Lower leg skin (tissue), 4 donors: Measurements from ENCODE around the gene ADCY7. TPM values are rescaled to one million over a fixed set of nuclear protein-coding genes. Genes with fewer than 3 reads are reported as not detected.

Experiments used
- DNase-seq, 2 donors: peaks; one replicate each; pipeline ENCODE4 v3.0.0-alpha.2; 2019; ENCODE audit warnings: low spot score in 2 of 2
- H3K4me3 ChIP-seq: fragments of 200-600 bp; sonication (generic); 2 replicates; pipeline ENCODE4 v1.5.1; 2017; ENCODE audit warnings: mild to moderate bottlenecking, low read depth; ENCODE audit not compliant: poor library complexity, severe bottlenecking
- CTCF ChIP-seq, 3 donors: fragments of 450-650 bp; IDR thresholded peaks; one replicate each; pipeline ENCODE4 v1.5.1; 2016; ENCODE audit warnings: antibody characterized with exemption in 3 of 3, mild to moderate bottlenecking in 3 of 3, moderate library complexity in 2 of 3
- POLR2A ChIP-seq, 2 donors: fragments of 450-650 bp; IDR thresholded peaks; one replicate each; pipeline ENCODE4 v1.6.1; 2016 to 2017; ENCODE audit warnings: antibody characterized with exemption in 2 of 2, mild to moderate bottlenecking in 1 of 2, moderate library complexity in 1 of 2
- WGBS, 2 donors: methylation state at CpG; one replicate each; pipeline ENCODE4 v1.1.5; 2018; 5-methylcytosine and 5-hydroxymethylcytosine counted together
- intact Hi-C: fragments of 100-400 bp; cut with DNase I; formaldehyde crosslinking; loops from one replicate; pipeline ENCODE4 v1.15.0; 2023; ENCODE audit warnings: low total_unique reads
- total RNA-seq, 4 donors: library from RNA; depleted of rRNA; stranded (reverse); fragments of >200 nt; gene quantifications; one replicate each; pipeline ENCODE4 v1.1.0, GENCODE V29; 2016

The ADCY7 gene
- total RNA-seq, 4 donors from 2014 or later, result 14.0 to 28.2 (median 21.0) TPM

GRCh38 chr16:50320310-50320709, 54.0 kb downstream of the ADCY7 start:
- DNase-seq, result no peak
- no peak overlapping the region for H3K4me3 ChIP-seq
- TF ChIP-seq POLR2A (IDR thresholded peaks at IDR 0.05) (no peak), CTCF (IDR thresholded peaks at IDR 0.05) (no peak)
- intact Hi-C loops, result no loop called here
- 74 to 83% methylated on average over 5 of the region's 5 CpGs for WGBS, 2 donors

GRCh38 chr16:50322333-50322732, 56.0 kb downstream of the ADCY7 start:
- no peak overlapping the region for H3K4me3 ChIP-seq
- WGBS, 2 donors, result 98 to 100% methylated on average over 1 of the region's 1 CpG
- no peak for TF ChIP-seq CTCF (IDR thresholded peaks at IDR 0.05)
- no peak for TF ChIP-seq POLR2A (IDR thresholded peaks at IDR 0.05)
- intact Hi-C loops, result no loop called here
- DNase-seq, result no peak

- 57 to 61% methylated on average over 11 of the region's 11 CpGs for WGBS, 2 donors
- DNase-seq, result no peak
- no peak for TF ChIP-seq CTCF (IDR thresholded peaks at IDR 0.05)
- TF ChIP-seq POLR2A (IDR thresholded peaks at IDR 0.05), result no peak
- H3K4me3 ChIP-seq, result no peak overlapping the region
- intact Hi-C loops, result no loop called here
These were observed 57.1 kb downstream of the ADCY7 start for GRCh38 chr16:50323335-50324011.

- intact Hi-C loops, result no loop called here
- no peak for DNase-seq
- no peak overlapping the region for H3K4me3 ChIP-seq
- no peak for TF ChIP-seq CTCF (IDR thresholded peaks at IDR 0.05)
- TF ChIP-seq POLR2A (IDR thresholded peaks at IDR 0.05), result no peak
- 88 to 91% methylated on average over 6 of the region's 6 CpGs for WGBS, 2 donors
These were observed 58.0 kb downstream of the ADCY7 start for GRCh38 chr16:50324345-50324744.

GRCh38 chr16:50326264-50326663, 59.9 kb downstream of the ADCY7 start:
- intact Hi-C loops, result no loop called here
- no peak for DNase-seq
- no peak for TF ChIP-seq POLR2A (IDR thresholded peaks at IDR 0.05)
- no peak for TF ChIP-seq CTCF (IDR thresholded peaks at IDR 0.05)
- no peak overlapping the region for H3K4me3 ChIP-seq
- WGBS, 2 donors, result 84 to 91% methylated on average over 5 of the region's 5 CpGs
